H1 (cell line): Measurements from ENCODE around the gene NCK2.

ENCODE experiments used
- BRCA1 ChIP-seq: IDR thresholded peaks from 2 replicates; pipeline ENCODE4 v1.6.1; 2012; ENCODE audit warnings: low read depth, low read length, improper control_type of control experiment
- CBX8 ChIP-seq: fragments of 300-800, 300-1000 bp; sonication (generic); IDR thresholded peaks from 2 replicates; pipeline ENCODE4 v1.7.1; 2016; ENCODE audit warnings: low read depth, low read length, borderline replicate concordance
- FOSL1 ChIP-seq: IDR thresholded peaks from 2 replicates; pipeline ENCODE4 v1.6.1; 2011; ENCODE audit warnings: mild to moderate bottlenecking, low read depth, low read length, moderate library complexity; ENCODE audit not compliant: insufficient read depth
- GABPA ChIP-seq: IDR thresholded peaks from 2 replicates; pipeline ENCODE4 v1.6.1; 2011; ENCODE audit warnings: mild to moderate bottlenecking, low read length, moderate library complexity, borderline replicate concordance; ENCODE audit not compliant: insufficient read depth
- POLR2AphosphoS5 ChIP-seq: IDR thresholded peaks from 2 replicates; pipeline ENCODE4 v1.6.1; 2011; ENCODE audit warnings: low read depth, low read length
- YY1 ChIP-seq: IDR thresholded peaks from 2 replicates; pipeline ENCODE4 v1.6.1; 2011; ENCODE audit warnings: low read depth, mild to moderate bottlenecking, low read length
- TF ChIP-seq, protein P1 (sequence below), 3 experiments: IDR thresholded peaks; 1 replicate in 2 of 3; 2 replicates in 1 of 3; pipeline versions ENCODE4 v1.5.1 to v1.6.1; 2011; ENCODE audit warnings: low read length in 3 of 3, mild to moderate bottlenecking in 3 of 3, inconsistent platforms in 2 of 3, low read depth in 1 of 3, moderate library complexity in 1 of 3; ENCODE audit not compliant: insufficient read depth in 1 of 3; ENCODE audit errors: control extremely low read depth in 1 of 3
- TF ChIP-seq, protein P2 (sequence below): IDR thresholded peaks from 2 replicates; pipeline ENCODE4 v1.6.1; 2011; ENCODE audit warnings: low read length, improper control_type of control experiment
- TF ChIP-seq, protein P3 (sequence below): IDR thresholded peaks from 2 replicates; pipeline ENCODE4 v1.6.1; 2012; ENCODE audit warnings: inconsistent platforms

DNA sequence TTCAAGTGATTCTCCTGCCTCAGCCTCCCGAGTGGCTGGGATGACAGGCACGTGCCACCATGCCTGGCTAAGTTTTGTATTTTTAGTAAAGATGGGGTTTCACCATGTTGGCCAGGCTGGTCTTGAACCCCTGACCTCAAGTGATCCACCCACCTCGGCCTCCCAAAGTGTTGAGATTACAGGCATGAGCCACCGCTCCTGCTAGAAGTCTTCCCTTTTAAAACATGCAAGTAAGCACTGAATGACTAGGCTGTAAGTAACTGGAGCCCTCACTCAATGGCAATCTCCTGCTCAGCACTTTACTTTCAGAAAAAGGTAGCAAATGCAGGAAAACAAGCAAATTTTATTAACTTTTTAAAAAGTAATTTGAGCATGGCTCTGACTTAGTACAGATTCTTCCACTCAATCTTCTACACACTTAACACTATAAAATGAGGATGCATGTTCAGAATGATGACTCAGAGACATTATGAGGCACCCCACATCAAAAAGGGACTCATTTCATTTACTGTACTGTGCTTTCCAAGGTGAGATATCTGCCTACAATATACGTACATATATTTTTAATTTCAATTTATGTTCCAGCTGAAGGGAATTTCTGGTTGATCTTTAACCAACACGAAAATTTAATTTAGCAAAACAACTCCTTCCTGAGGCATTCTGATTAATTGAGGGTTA lies 6.6 kb upstream of the NCK2 start:
- TF ChIP-seq POLR2AphosphoS5 (no peak), CBX8 (no peak), FOSL1 (no peak), BRCA1 (no peak), GABPA (no peak), YY1 (no peak)
- TF ChIP-seq, protein P1, sequence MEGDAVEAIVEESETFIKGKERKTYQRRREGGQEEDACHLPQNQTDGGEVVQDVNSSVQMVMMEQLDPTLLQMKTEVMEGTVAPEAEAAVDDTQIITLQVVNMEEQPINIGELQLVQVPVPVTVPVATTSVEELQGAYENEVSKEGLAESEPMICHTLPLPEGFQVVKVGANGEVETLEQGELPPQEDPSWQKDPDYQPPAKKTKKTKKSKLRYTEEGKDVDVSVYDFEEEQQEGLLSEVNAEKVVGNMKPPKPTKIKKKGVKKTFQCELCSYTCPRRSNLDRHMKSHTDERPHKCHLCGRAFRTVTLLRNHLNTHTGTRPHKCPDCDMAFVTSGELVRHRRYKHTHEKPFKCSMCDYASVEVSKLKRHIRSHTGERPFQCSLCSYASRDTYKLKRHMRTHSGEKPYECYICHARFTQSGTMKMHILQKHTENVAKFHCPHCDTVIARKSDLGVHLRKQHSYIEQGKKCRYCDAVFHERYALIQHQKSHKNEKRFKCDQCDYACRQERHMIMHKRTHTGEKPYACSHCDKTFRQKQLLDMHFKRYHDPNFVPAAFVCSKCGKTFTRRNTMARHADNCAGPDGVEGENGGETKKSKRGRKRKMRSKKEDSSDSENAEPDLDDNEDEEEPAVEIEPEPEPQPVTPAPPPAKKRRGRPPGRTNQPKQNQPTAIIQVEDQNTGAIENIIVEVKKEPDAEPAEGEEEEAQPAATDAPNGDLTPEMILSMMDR (IDR thresholded peaks at IDR 0.05; ENCODE audit: control extremely low read depth in 1 of 3, insufficient read depth in 1 of 3, low read depth in 1 of 3, low read length in 3 of 3): no peak
- TF ChIP-seq, protein P2, sequence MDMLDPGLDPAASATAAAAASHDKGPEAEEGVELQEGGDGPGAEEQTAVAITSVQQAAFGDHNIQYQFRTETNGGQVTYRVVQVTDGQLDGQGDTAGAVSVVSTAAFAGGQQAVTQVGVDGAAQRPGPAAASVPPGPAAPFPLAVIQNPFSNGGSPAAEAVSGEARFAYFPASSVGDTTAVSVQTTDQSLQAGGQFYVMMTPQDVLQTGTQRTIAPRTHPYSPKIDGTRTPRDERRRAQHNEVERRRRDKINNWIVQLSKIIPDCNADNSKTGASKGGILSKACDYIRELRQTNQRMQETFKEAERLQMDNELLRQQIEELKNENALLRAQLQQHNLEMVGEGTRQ: no peak
- TF ChIP-seq, protein P3, sequence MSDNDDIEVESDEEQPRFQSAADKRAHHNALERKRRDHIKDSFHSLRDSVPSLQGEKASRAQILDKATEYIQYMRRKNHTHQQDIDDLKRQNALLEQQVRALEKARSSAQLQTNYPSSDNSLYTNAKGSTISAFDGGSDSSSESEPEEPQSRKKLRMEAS: no peak
